Stimulated activated CD8-positive, alpha-beta memory T cell treated with anti-CD3 and anti-CD28 coated beads, Interleukin-4, amount 100 ng/mL, for 24 hours (primary cell): ENCODE results near the gene SIDT1.

Experiments
- DNase-seq: peaks from one replicate; pipeline ENCODE4 v3.0.0-alpha.2; 2020; ENCODE audit warnings: low read depth

The SIDT1 gene

DNA sequence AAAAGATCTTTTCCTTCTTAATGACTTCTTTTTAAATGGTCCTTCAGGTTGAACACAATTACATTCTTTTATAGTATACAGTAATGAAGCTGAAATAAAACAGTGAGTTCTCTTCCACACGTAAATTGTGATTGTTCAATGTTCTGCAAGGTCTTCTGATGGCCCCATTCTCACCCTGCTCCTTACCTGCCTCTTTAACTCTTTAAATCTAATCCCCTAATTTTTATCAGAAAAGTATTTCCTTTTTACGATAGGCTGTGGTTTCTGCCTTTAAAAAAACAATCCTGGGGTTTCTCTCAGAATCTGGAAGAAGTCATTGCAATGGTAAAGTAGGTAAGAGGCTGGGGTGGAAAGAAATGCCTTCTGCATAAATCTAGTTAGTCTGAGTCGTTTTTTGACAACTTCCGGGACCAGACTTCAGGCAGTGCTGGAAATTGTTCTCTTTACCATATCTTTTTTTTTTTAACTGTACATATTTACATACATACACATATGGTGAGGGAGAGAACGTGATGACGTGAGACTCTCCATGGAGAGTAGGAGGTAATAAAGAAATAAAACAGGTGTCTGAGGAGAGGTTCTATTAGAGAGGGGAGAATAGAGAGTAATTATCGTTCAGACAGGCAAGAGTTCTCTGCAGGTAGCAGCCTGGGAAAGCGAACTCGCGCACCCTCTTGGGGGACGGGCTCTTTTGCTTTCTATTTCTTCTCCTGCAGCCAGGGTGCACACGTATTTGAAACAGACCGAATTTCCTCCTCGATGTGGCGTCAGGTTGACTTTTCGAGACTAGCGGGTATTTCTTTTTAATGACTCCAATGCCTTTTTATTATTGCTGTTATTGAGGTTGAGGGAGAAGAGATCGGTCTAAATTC lies at the start of gene SIDT1:
TSS of gene SIDT1 (plus strand) at position 730 of the 872 bp plus-strand sequence. CDS start 467 bp downstream, outside the sequence.
- peak; percentile 40 for DNase-seq

DNA sequence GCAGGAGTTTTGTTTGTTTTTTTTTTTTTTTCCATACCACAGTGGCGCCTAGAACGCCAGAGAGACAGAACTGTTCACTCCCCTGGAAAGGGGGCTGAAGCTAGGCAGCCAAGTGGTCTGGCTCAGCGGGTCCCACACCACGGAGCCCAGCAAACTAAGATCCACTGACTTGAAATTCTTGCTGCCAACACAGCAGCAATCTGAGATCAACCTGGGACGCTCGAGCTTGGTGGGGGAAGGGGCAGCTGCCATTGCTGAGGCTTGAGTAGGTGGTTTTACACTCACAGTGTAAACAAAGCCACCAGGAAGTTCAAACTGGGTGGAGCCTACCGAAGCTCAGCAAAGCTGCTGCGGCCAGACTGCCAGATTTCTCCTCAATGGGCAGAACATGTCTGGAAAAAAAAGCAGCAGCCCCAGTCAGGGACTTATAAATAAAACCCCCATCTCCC lies 47.2 kb upstream of the SIDT1 start:
- DNase-seq = no peak

GRCh38 chr3:113495035-113495434 lies 37.3 kb upstream of the SIDT1 start:
- DNase-seq = no peak

DNA sequence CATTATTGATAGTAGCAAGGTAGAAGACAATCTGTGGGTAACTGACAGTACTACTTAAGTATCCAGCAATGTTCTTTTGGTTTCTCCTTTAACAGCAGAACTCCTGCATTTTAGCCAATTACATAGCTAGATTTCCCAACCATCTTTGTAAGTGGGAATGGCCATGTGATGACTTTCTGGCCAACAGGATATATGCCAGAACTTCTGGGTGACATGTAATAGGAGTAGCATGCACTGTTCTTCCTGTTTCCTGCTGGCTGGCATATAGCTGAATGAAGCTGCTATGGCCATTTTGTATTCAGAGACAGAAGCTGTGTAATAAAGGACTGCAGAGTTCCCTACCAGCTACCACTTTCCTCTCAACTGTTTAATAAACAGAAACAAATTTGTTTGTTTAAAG lies 35.4 kb upstream of the SIDT1 start:
- DNase-seq = no peak

- DNase-seq = no peak
Observed at GRCh38 chr3:113498221-113499005, 33.9 kb upstream of the SIDT1 start.

DNA sequence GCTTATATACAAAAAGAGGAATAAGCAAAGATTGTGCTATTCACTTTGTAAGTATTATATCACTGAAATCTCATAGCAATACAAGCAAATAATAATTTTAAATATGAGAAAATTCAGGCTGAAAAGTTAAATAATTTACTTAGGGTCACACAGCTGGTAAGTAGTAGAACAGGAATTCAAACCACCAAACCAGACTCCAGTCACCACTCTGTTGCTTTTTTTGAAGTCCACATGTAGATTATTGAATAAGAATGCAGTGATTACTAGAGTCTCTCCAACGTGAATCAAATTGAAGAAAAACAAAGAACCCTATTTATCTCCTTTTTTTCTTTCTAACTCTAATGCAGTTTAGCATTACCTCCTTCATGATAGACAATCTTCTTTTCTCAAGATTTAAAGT lies 33.3 kb upstream of the SIDT1 start:
- DNase-seq = no peak

DNA sequence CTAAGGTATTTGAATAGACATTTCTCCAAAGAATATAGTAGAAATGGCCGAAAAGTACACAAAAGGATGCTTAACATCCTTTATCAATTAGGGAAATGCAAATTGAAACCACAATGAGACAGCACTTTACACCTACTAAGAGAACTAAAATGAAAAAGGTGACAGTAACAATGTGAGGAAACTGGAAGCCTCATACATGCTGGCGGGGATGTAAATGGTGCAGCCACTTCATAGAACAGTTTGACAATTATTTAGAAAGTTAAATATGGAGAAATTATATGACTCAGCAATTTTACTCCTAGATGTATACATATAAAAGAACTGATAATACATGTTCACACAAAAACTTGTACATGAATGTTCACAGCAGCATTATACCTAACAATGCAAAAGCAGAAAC lies 30.8 kb upstream of the SIDT1 start:
- DNase-seq = no peak

- no peak for DNase-seq
Observed at GRCh38 chr3:113505867-113506266, 26.5 kb upstream of the SIDT1 start.

- DNase-seq = no peak
Observed at GRCh38 chr3:113507501-113508067, 24.8 kb upstream of the SIDT1 start.

GRCh38 chr3:113508966-113509365 lies 23.4 kb upstream of the SIDT1 start:
- no peak for DNase-seq

DNA sequence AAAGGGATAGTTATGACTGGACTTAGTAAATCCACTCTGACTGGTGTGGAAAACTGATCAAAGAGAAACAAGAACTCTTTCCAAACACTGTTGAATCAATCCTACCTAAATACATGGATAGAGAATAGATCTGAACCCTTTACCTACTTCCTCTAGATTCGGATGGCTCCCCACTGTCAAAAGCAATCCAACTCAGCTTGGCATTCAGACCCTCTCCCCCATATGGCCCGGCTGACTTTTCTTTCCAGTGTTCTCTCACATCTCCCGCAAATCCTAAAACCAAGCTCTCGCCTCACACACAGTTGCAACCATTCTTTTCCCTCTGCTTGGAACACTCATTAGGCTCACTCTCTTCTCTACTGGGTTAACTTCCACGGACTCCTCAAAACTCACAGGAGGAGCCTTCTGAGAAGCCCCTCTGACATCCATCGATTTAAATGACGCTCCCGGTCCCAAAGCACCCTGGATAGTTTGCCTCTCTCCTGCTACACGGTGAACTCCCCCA lies 18.0 kb upstream of the SIDT1 start:
- no peak for DNase-seq

GRCh38 chr3:113516115-113516505 lies 16.2 kb upstream of the SIDT1 start:
- no peak for DNase-seq

DNA sequence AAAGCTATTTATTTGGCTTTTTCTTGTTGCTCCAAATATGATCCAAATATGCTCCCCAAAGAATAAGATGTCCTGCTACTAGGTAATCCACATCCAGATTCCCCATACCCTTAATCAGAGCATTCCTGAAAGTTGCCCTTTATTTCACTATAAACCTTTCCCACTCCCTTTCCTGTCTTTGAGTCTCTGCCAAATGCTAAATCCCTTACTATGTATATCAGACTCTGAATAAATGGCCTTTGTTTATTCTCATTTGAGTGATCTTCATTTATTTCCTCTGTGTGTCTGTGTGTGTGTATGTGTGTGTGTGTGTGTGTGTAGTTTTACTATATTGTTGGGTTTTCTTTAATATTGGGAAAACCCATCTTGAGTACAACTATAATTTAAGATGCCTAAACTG lies 10.4 kb upstream of the SIDT1 start:
- DNase-seq = no peak

GRCh38 chr3:113523241-113523640 lies 9.1 kb upstream of the SIDT1 start:
- no peak for DNase-seq

DNA sequence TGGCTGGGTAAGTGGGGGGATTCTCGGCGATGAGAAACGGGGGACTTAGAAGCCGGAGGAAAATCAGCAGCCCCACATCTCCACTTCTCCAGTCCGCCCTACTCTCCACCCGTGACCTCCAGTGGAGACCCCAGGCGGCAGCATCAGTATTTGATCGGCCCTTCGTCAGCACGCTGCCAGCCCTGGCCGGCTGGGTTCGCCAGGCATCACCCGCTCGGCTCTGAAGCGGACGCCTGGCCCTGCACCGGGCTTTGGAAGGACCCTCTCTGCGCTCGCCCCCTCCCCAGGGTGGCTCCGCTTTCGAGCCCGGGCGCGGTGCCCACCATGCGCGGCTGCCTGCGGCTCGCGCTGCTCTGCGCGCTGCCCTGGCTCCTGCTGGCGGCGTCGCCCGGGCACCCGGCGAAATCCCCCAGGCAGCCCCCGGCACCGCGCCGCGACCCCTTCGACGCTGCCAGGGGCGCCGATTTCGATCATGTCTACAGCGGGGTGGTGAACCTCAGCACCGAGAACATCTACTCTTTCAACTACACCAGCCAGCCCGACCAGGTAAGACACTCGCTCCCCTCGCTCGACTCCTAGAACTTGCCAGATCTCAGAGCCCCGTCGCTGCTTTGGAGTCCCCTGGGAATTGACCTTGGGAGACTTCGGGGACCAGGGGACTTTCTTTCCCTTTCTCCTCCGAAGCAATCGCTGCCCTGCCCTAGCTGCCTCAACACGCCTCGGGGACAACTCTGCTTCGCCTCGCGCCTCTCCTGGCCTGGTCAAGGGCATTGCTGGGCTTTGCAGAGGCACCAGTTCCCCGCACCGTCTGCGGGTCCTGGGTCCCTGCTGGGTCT lies 561 bp downstream of the SIDT1 start:
- peak; percentile 13 for DNase-seq

GRCh38 chr3:113533534-113533892 lies 1.2 kb downstream of the SIDT1 start:
- DNase-seq = peak; percentile 19

DNA sequence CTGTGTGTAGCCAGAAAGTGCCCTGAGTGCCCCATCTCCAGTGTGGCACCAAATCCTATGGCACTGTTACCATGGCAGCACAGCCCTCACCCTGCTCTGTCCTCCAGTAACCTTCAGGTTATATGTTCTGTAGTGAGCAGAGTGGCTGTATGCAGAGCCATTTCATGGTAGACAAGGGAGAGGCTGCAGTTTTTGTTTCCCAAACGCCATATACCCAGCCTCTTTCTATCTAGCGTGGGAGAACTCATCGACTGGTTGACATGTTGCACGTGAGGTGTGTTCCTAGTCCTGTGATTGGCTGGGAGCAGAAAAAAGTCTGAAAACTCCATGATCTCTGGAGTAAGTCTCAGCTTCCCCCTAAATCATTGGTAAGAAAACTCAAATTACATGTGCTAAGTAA lies 2.0 kb downstream of the SIDT1 start:
- no peak for DNase-seq

DNA sequence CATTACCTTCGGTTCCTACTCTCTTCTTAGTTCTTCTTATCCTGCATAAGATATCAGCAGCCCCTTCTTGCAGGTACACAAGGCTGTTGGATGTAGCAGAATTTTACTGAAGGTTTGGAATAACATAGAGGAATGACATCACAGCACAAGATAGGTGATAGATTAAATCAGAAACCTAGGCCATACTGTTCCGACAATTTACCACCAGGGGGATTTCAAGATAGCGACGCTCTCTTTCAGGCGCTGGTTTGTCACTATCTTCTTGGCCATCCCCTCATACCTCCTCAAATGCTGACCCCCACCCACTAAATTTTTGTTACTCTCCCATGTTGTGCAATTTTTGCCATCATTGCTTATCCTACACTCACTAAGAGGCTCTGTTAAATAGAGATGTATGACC lies 3.5 kb downstream of the SIDT1 start:
- DNase-seq = no peak

DNA sequence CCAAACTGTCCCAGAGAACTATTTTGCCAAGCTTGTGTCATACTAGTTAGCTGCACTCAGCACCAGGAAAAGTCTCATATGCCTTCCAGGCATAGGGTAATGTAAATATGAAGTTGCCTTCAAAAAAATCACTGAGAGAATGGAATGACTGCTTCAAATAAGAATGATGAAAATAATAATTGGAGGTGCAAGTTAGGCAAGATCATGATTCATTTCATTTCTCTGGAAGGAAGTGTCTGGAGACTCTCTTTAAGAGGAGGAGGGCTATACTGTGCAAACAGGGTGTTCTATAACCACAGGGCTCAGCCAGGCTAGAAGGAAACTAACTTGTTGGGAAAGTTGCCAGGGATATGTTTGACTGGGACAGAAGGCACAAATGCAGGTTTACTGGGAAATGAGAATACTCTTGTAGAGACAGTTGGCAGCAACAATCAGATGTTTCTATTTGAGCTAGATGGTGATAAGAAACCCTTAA lies 4.3 kb downstream of the SIDT1 start:
- no peak for DNase-seq

- no peak for DNase-seq
Observed at GRCh38 chr3:113537155-113537554, 4.8 kb downstream of the SIDT1 start.

GRCh38 chr3:113541519-113541918 lies 9.2 kb downstream of the SIDT1 start:
- no peak for DNase-seq

- no peak for DNase-seq
Observed at GRCh38 chr3:113545594-113545993, 13.2 kb downstream of the SIDT1 start.
